HepG2 (cell line): ENCODE results near the gene PHKB. TPM values are rescaled to one million over a fixed set of nuclear protein-coding genes. Genes with fewer than 3 reads are reported as not detected.

Experiments
- ATAC-seq: fragments of 200-7000 bp; cut with Tn5 transposase; 3 replicates; pipeline ENCODE4 v1.9.1; 2020; ENCODE audit warnings: mild to moderate bottlenecking, moderate library complexity
- BruUV-seq: library from RNA; stranded (reverse); fragments of 400-500 nt; replicated peaks from 2 replicates; lab custom pipeline; 2021; lab: Mats Ljungman, UMichigan
- CTCF ChIA-PET: fragments of 300-600 bp; formaldehyde crosslinking; extraction: SDS; loops from one replicate; lab custom pipeline; 2021; ENCODE audit warnings: low total read pairs, inconsistent platforms, low intra/inter-chr PET ratio; lab: Yijun Ruan, JAX
- POLR2A ChIA-PET: fragments of 350-600 bp; sonication (Branson Sonifier 250); formaldehyde crosslinking; loops from one replicate; lab custom pipeline; 2020; ENCODE audit warnings: antibody characterized with exemption, inconsistent platforms; lab: Yijun Ruan, JAX
- DNase-seq: peaks from one replicate; pipeline ENCODE4 v3.0.0-alpha.2; 2015; ENCODE audit warnings: low spot score
- FAIRE-seq: peaks from 3 replicates; lab custom pipeline; 2011; peaks lifted over from hg19 to GRCh38; lab: Jason Lieb, UNC
- H2AFZ ChIP-seq: one replicate; pipeline ENCODE4 v1.6.1; 2011; ENCODE audit warnings: low read length, inconsistent platforms
- H3K27ac ChIP-seq: fragments of 300-600 bp; 3 replicates; pipeline ENCODE4 v1.8.0; 2011; ENCODE audit warnings: mixed run types, mild to moderate bottlenecking, mixed read lengths, low read length, inconsistent platforms; ENCODE audit not compliant: insufficient read depth; ENCODE audit errors: extremely low read length
- H3K27me3 ChIP-seq, 2 experiments: fragments of 200-600 bp in 1 of 2; 2 replicates in 1 of 2; 3 replicates in 1 of 2; pipeline versions ENCODE4 v1.6.0 to v1.8.0; 2011; ENCODE audit warnings: low read length in 2 of 2, mild to moderate bottlenecking in 2 of 2, moderate library complexity in 2 of 2, inconsistent platforms in 1 of 2; ENCODE audit not compliant: insufficient read depth in 2 of 2, control insufficient read depth in 1 of 2
- H3K36me3 ChIP-seq, 2 experiments: fragments of 200-600 bp in 1 of 2; replicated peaks in 1 of 2; 2 replicates in 1 of 2; 3 replicates in 1 of 2; pipeline versions ENCODE4 v1.5.1 to v1.8.0; 2011; ENCODE audit warnings: low read length in 2 of 2, inconsistent platforms in 1 of 2; ENCODE audit not compliant: insufficient read depth in 2 of 2, control insufficient read depth in 1 of 2
- H3K4me1 ChIP-seq: 2 replicates; pipeline ENCODE4 v1.5.1; 2012; ENCODE audit warnings: low read length, inconsistent platforms; ENCODE audit not compliant: insufficient read depth
- H3K4me2 ChIP-seq: 2 replicates; pipeline ENCODE4 v1.6.0; 2011; ENCODE audit warnings: low read depth, low read length, inconsistent platforms
- H3K4me3 ChIP-seq, 3 experiments: fragments of 200-600 bp in 1 of 3; sonication (generic), shearing (Covaris generic) in 1 of 3; replicated peaks in 1 of 3; 2 replicates each; pipeline ENCODE4 v1.5.1; 2011 to 2016; ENCODE audit warnings: low read length in 3 of 3, inconsistent platforms in 2 of 3, low read depth in 2 of 3, mild to moderate bottlenecking in 2 of 3, control low read depth in 1 of 3, mixed read lengths in 1 of 3; ENCODE audit not compliant: insufficient read depth in 1 of 3
- H3K79me2 ChIP-seq: one replicate; pipeline ENCODE4 v1.6.1; 2011; ENCODE audit warnings: low read length, inconsistent platforms; ENCODE audit not compliant: insufficient read depth
- H3K9ac ChIP-seq: 2 replicates; pipeline ENCODE4 v1.6.0; 2011; ENCODE audit warnings: mild to moderate bottlenecking, low read depth, low read length, inconsistent platforms; ENCODE audit not compliant: insufficient read depth
- H3K9me3 ChIP-seq: 2 replicates; pipeline ENCODE4 v1.5.1; 2012; ENCODE audit warnings: mild to moderate bottlenecking, low read length
- H4K20me1 ChIP-seq: 2 replicates; pipeline ENCODE4 v1.6.0; 2011; ENCODE audit warnings: inconsistent platforms, mild to moderate bottlenecking, low read length, moderate library complexity; ENCODE audit not compliant: insufficient read depth
- ASH2L ChIP-seq: fragments of 300-600, 200-600 bp; sonication (generic); IDR thresholded peaks from 2 replicates; pipeline ENCODE4 v1.7.0; 2017; ENCODE audit warnings: low read depth, mild to moderate bottlenecking, moderate library complexity, mixed read lengths, low read length; ENCODE audit not compliant: insufficient read length
- PHF8 ChIP-seq: sonication (generic); formaldehyde crosslinking; IDR thresholded peaks from 2 replicates; pipeline ENCODE4 v1.5.0; 2020; ENCODE audit warnings: missing genetic modification reagents
- RXRA ChIP-seq: sonication (generic); formaldehyde crosslinking; IDR thresholded peaks from 2 replicates; pipeline ENCODE4 v1.5.1; 2020; ENCODE audit warnings: missing genetic modification reagents
- SUZ12 ChIP-seq: fragments of 150-350 bp; IDR thresholded peaks from 2 replicates; pipeline ENCODE4 v1.6.1; 2014; ENCODE audit warnings: low read depth, low read length
- ZNF674 ChIP-seq: sonication (generic); formaldehyde crosslinking; IDR thresholded peaks from 2 replicates; pipeline ENCODE4 v1.5.0; 2020; ENCODE audit warnings: low read depth, mild to moderate bottlenecking, missing genetic modification reagents
- ZSCAN29 ChIP-seq: sonication (generic); formaldehyde crosslinking; conservative IDR thresholded peaks from 2 replicates; pipeline ENCODE4 v1.4.0; 2020; ENCODE audit warnings: mild to moderate bottlenecking, missing genetic modification reagents
- WGBS: methylation state at CpG from one replicate; pipeline ENCODE4 v1.1.6; 2017; ENCODE audit warnings: low lambda C conversion rate; 5-methylcytosine and 5-hydroxymethylcytosine counted together
- in situ Hi-C: cut with HindIII; loops from 2 replicates; pipeline ENCODE4 v1.10.0; 2017; ENCODE audit warnings: low pct_unique_long_range_greater_than_20kb; ENCODE audit not compliant: extremely low pct_ligation_motif_present
- intact Hi-C: fragments of 100-400 bp; cut with micrococcal nuclease; formaldehyde crosslinking; loops from one replicate; pipeline ENCODE4 v1.10.0; 2022; ENCODE audit not compliant: unreplicated experiment
- polyA plus RNA-seq, 8 experiments: library from polyadenylated mRNA; depleted of rRNA in 3 of 8; stranded (reverse) in 7 of 8; unstranded in 1 of 8; fragments of >200 nt; fragmentation: Illumina TruSeq in 4 of 8; extraction: Trizol in 4 of 8; gene quantifications; 2 replicates each; pipeline versions ENCODE4 v1.2.1 to v1.2.3, GENCODE V29; 2011 to 2016; ENCODE audit warnings: low read depth in 4 of 8, missing spikeins in 1 of 8, mixed read lengths in 1 of 8; ENCODE audit not compliant: insufficient read depth in 1 of 8
- total RNA-seq, 5 experiments: library from RNA; depleted of rRNA; stranded (reverse); fragments of >200 nt; fragmentation: Illumina TruSeq; extraction: Trizol; gene quantifications; 2 replicates each; pipeline ENCODE4 v1.2.3, GENCODE V29; 2016; ENCODE audit warnings: low read depth in 1 of 5
- TF ChIP-seq, protein P1 (sequence below): sonication (generic); formaldehyde crosslinking; IDR thresholded peaks from 2 replicates; pipeline ENCODE4 v1.4.0; 2020; ENCODE audit warnings: missing genetic modification reagents, borderline replicate concordance
- TF ChIP-seq, protein P2 (sequence below): sonication (generic); formaldehyde crosslinking; IDR thresholded peaks from 2 replicates; pipeline ENCODE4 v1.8.1; 2023; ENCODE audit warnings: missing genetic modification reagents, inconsistent platforms, borderline replicate concordance

Gene PHKB
- total and polyA plus RNA-seq, 2 of the 13 experiments (the other 11 are each of a cell fraction or from before 2014, with no cell fraction given) = 66.0 to 80.8 TPM

DNA sequence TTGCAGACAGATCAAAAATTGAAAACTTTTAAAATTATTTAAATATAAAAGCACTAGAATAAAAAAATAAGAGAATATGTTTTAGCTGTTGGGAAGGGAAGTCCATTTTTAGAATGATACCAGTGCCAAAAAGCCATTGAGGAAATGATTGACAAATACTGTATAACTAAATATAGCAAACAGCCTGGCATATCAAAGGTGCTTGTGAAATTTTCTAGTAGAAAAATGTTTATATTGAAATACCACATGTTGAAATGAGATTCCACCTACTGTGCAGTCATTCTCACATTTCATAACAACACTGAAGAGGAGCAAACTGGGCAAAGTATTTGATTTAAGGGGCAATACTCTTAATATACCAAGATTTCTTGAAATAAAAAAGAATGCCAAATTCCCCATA is 183.5 kb downstream of the PHKB start:
- in situ Hi-C loops = no loop called here
- CTCF ChIA-PET = no interaction called here
- no peak for ATAC-seq

DNA sequence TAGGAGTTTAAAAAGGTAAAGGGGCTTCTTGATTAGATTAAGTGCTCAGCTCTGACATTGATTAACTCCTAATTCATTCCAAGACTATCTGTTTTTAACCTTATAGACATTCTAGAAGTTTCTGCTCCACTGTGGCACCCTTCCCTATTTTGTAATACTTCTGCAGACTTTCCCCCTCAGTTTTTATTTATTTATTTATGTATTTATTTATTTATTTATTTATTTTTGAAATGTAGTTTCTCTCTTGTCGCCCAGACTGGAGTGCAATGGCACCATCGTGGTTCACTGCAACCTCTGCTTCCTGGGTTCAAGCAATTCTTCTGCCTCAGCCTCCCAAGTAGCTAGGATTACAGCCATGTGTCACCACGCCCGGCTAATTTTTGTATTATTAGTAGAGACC is 185.8 kb downstream of the PHKB start:
- Histone ChIP-seq H3K9me3 (no peaks in the 10 kb centered on the region), H3K36me3 (peaks cover 9 to 43% of the 10 kb centered on the region in 2 experiments)
- no peak for FAIRE-seq
- intact Hi-C loops = no loop called here
- TF ChIP-seq RXRA (CRISPR knock-in tag) (no peak), ZSCAN29 (no peak), ASH2L (no peak)
- TF ChIP-seq, protein P1, sequence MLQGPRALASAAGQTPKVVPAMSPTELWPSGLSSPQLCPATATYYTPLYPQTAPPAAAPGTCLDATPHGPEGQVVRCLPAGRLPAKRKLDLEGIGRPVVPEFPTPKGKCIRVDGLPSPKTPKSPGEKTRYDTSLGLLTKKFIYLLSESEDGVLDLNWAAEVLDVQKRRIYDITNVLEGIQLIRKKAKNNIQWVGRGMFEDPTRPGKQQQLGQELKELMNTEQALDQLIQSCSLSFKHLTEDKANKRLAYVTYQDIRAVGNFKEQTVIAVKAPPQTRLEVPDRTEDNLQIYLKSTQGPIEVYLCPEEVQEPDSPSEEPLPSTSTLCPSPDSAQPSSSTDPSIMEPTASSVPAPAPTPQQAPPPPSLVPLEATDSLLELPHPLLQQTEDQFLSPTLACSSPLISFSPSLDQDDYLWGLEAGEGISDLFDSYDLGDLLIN (CRISPR knock-in tag) = no peak
- TF ChIP-seq, protein P2, sequence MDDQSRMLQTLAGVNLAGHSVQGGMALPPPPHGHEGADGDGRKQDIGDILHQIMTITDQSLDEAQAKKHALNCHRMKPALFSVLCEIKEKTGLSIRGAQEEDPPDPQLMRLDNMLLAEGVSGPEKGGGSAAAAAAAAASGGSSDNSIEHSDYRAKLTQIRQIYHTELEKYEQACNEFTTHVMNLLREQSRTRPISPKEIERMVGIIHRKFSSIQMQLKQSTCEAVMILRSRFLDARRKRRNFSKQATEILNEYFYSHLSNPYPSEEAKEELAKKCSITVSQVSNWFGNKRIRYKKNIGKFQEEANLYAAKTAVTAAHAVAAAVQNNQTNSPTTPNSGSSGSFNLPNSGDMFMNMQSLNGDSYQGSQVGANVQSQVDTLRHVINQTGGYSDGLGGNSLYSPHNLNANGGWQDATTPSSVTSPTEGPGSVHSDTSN (CRISPR knock-in tag) = no peak
- TF ChIP-seq, all 625 proteins: peak for 0
- ATAC-seq (no peak), DNase-seq (no peak)
- 95% methylated on average over 4 of the region's 4 CpGs for WGBS
- no peak overlapping the region for H3K9ac ChIP-seq
- no peaks in the 10 kb centered on the region for H4K20me1 ChIP-seq
- no peak overlapping the region for H3K27ac ChIP-seq
- no peaks in the 10 kb centered on the region for H3K4me1 ChIP-seq
- BruUV-seq = no TSS peak
- ChIA-PET POLR2A (no interaction called here), CTCF (no interaction called here)
- H3K4me3 ChIP-seq = no peak overlapping the region
- H2AFZ ChIP-seq = no peak overlapping the region
- H3K27me3 ChIP-seq = no peaks in the 10 kb centered on the region
- in situ Hi-C loops = no loop called here
- H3K79me2 ChIP-seq = no peaks in the 10 kb centered on the region
- H3K4me2 ChIP-seq = no peak overlapping the region

More for the DNA sequence above, 183.5 kb downstream of the PHKB start:
- TF ChIP-seq SUZ12 (no peak), ZNF674 (CRISPR knock-in tag) (no peak), PHF8 (CRISPR knock-in tag) (no peak)
- Histone ChIP-seq H4K20me1 (no peaks in the 10 kb centered on the region), H3K27ac (no peak overlapping the region), H3K27me3 (no peaks in the 10 kb centered on the region), H3K4me2 (no peak overlapping the region), H3K9ac (no peak overlapping the region), H3K36me3 (peaks cover 9 to 30% of the 10 kb centered on the region in 2 experiments; a peak in 4 of 5 replicates), H2AFZ (no peak overlapping the region), H3K9me3 (no peaks in the 10 kb centered on the region), H3K4me3 (no peak overlapping the region), H3K79me2 (no peaks in the 10 kb centered on the region), H3K4me1 (no peaks in the 10 kb centered on the region)
- POLR2A ChIA-PET = no interaction called here
- intact Hi-C loops = no loop called here
- DNase-seq = no peak
- no TSS peak for BruUV-seq
- no peak for FAIRE-seq
